GM21786 (cell line): ENCODE results near the gene GRM4.
"Not testable (repeated sequence)": the region's sequence is repeated elsewhere in the genome, so short reads cannot be mapped to it uniquely, and the experiment has no call there.

Source experiments
- ATAC-seq: cut with Tn5 transposase; IDR thresholded peaks from one replicate; pipeline ENCODE4 v1.9.1; 2021; ENCODE audit not compliant: unreplicated experiment

GRM4 gene

GRCh38 chr6:34047913-34048867, 97.7 kb downstream of the GRM4 start:
- no peak for ATAC-seq

GRCh38 chr6:34046617-34047016, 99.3 kb downstream of the GRM4 start:
- no peak for ATAC-seq

- ATAC-seq = no peak
These were observed 100.1 kb downstream of the GRM4 start for GRCh38 chr6:34045771-34046170.

GRCh38 chr6:34044945-34045595, 100.8 kb downstream of the GRM4 start:
- no peak for ATAC-seq

- no peak for ATAC-seq
These were observed 102.5 kb downstream of the GRM4 start for GRCh38 chr6:34043359-34043758.

GRCh38 chr6:34041998-34042397, 103.9 kb downstream of the GRM4 start:
- not testable (repeated sequence) for ATAC-seq

GRCh38 chr6:34041385-34041784, 104.5 kb downstream of the GRM4 start:
- ATAC-seq = no peak

GRCh38 chr6:34039943-34040342, 105.9 kb downstream of the GRM4 start:
- ATAC-seq = no peak

GRCh38 chr6:34037151-34037550, 108.7 kb downstream of the GRM4 start:
- ATAC-seq = no peak

GRCh38 chr6:34036357-34037069, 109.4 kb downstream of the GRM4 start:
- no peak for ATAC-seq

- ATAC-seq = no peak
These were observed 110.1 kb downstream of the GRM4 start for GRCh38 chr6:34035704-34036356.

GRCh38 chr6:34035161-34035560, 110.7 kb downstream of the GRM4 start:
- ATAC-seq = no peak

GRCh38 chr6:34032856-34033255, 113.0 kb downstream of the GRM4 start:
- ATAC-seq = no peak

- no peak for ATAC-seq
These were observed 114.1 kb downstream of the GRM4 start for GRCh38 chr6:34031625-34032383.

- no peak for ATAC-seq
These were observed 114.9 kb downstream of the GRM4 start for GRCh38 chr6:34030831-34031624.

- ATAC-seq = no peak
These were observed 116.2 kb downstream of the GRM4 start for GRCh38 chr6:34029489-34030280.

- no peak for ATAC-seq
These were observed 117.1 kb downstream of the GRM4 start for GRCh38 chr6:34028691-34029360.

GRCh38 chr6:34027939-34028441, 117.9 kb downstream of the GRM4 start:
- ATAC-seq = no peak
